Measurements from ENCODE around the gene SCNN1A.

GRCh38 chr12:6315704-6316597, 59.4 kb downstream of the SCNN1A start:
- TF ChIP-seq, protein P1, sequence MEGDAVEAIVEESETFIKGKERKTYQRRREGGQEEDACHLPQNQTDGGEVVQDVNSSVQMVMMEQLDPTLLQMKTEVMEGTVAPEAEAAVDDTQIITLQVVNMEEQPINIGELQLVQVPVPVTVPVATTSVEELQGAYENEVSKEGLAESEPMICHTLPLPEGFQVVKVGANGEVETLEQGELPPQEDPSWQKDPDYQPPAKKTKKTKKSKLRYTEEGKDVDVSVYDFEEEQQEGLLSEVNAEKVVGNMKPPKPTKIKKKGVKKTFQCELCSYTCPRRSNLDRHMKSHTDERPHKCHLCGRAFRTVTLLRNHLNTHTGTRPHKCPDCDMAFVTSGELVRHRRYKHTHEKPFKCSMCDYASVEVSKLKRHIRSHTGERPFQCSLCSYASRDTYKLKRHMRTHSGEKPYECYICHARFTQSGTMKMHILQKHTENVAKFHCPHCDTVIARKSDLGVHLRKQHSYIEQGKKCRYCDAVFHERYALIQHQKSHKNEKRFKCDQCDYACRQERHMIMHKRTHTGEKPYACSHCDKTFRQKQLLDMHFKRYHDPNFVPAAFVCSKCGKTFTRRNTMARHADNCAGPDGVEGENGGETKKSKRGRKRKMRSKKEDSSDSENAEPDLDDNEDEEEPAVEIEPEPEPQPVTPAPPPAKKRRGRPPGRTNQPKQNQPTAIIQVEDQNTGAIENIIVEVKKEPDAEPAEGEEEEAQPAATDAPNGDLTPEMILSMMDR (IDR thresholded peaks at IDR 0.05; ENCODE audit: insufficient read depth, low read length, poor library complexity, severe bottlenecking): no peak
- no peak for TF ChIP-seq EZH2phosphoT487 (conservative IDR thresholded peaks at IDR 0.05; ENCODE audit: low read length)
